Testis (tissue), 3 donors: ENCODE results near the gene APOBEC3A. TPM values are rescaled to one million over a fixed set of nuclear protein-coding genes. Genes with fewer than 3 reads are reported as not detected.
"Not testable (repeated sequence)": the region's sequence is repeated elsewhere in the genome, so short reads cannot be mapped to it uniquely, and the experiment has no call there.

Experiments used
- DNase-seq: peaks from one replicate; pipeline ENCODE4 v3.0.0-alpha.2; 2019
- H3K27ac ChIP-seq, 2 donors: fragments of 200-600 bp; sonication (generic); one replicate each; pipeline ENCODE4 v1.5.1; 2019
- H3K27me3 ChIP-seq: fragments of 200-600 bp; sonication (generic); one replicate; pipeline ENCODE4 v1.5.1; 2019
- H3K36me3 ChIP-seq: fragments of 200-600 bp; sonication (generic); one replicate; pipeline ENCODE4 v1.5.1; 2017; ENCODE audit warnings: low read depth; ENCODE audit errors: missing control alignments
- H3K4me1 ChIP-seq: fragments of 200-600 bp; sonication (generic); one replicate; pipeline ENCODE4 v1.5.1; 2019
- H3K4me3 ChIP-seq, 2 donors: fragments of 200-600 bp; sonication (generic); one replicate each; pipeline ENCODE4 v1.5.1; 2017 to 2019
- H3K9me3 ChIP-seq: fragments of 200-600 bp; sonication (generic); one replicate; pipeline ENCODE4 v1.5.1; 2017
- POLR2A ChIP-seq: fragments of 450-650 bp; IDR thresholded peaks from one replicate; pipeline ENCODE4 v1.6.1; 2017; ENCODE audit warnings: antibody characterized with exemption, mild to moderate bottlenecking, moderate library complexity
- WGBS, 2 donors: methylation state at CpG; one replicate each; pipeline ENCODE4 v1.1.5; 2018; 5-methylcytosine and 5-hydroxymethylcytosine counted together
- intact Hi-C: fragments of 100-400 bp; cut with DNase I; formaldehyde crosslinking; loops from one replicate; pipeline ENCODE4 v1.15.1; 2023; ENCODE audit warnings: low total_unique reads
- polyA plus RNA-seq: library from polyadenylated mRNA; stranded (reverse); fragments of 350-450 nt; fragmentation: Illumina TruSeq; extraction: RNeasy Lipid Tissue Mini Kit (QIAGEN cat#74804); gene quantifications from one replicate; pipeline ENCODE4 v1.2.3, GENCODE V29; 2014; ENCODE audit warnings: low read depth, low replicate concordance; ENCODE audit not compliant: insufficient read depth
- total RNA-seq, 2 donors: library from RNA; depleted of rRNA; stranded (reverse); fragments of >200 nt; gene quantifications; one replicate each; pipeline ENCODE4 v1.2.3, GENCODE V29; 2016
- TF ChIP-seq, protein P1 (sequence below), 3 experiments: fragments of 450-650 bp in 2 of 3; fragments of 200-600 bp in 1 of 3; sonication (generic) in 1 of 3; IDR thresholded peaks; one replicate each; pipeline ENCODE4 v1.5.1; 2016 to 2019; ENCODE audit warnings: antibody characterized with exemption in 3 of 3, mild to moderate bottlenecking in 2 of 3, moderate library complexity in 1 of 3

The APOBEC3A gene
- total and polyA plus RNA-seq, 3 donors from 2014 or later, result 0.50 to 1.1 TPM; not detected in 1

DNA sequence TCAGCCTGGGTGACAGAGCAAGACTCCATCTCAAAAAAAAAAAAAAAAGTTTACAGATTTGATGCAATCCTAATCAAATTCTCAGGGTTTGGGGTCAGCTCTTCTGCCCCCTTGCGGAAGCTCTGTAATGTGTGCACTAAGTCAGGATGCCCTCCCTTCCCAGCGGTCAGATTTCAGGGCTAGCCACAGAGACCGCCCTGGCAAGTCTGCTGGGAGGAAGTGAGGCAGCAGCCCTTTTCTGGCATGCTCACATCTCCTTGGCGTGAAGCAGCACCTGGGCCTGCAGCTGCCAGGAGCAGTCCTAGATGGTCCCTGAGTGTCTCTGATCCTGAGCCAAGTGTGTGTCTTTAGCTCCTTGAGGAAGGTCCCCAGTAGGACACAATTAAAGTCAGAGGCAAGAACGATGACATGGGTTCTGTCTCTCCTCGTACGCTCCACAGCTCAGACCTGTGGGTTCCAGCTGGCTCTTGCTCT is 45.8 kb downstream of the APOBEC3A start:
- no peaks in the 10 kb centered on the region for H3K36me3 ChIP-seq
- intact Hi-C loops, result loop anchor here (10.0 kb wide), 2 partner anchors 122 to 138 kb away; no protein-coding TSS in a partner anchor
- no peak overlapping the region for H3K27ac ChIP-seq
- H3K27me3 ChIP-seq, result no peaks in the 10 kb centered on the region
- peak; percentile 84 for DNase-seq
- H3K9me3 ChIP-seq, result no peaks in the 10 kb centered on the region
- H3K4me3 ChIP-seq, result no peak overlapping the region
- TF ChIP-seq, protein P1, sequence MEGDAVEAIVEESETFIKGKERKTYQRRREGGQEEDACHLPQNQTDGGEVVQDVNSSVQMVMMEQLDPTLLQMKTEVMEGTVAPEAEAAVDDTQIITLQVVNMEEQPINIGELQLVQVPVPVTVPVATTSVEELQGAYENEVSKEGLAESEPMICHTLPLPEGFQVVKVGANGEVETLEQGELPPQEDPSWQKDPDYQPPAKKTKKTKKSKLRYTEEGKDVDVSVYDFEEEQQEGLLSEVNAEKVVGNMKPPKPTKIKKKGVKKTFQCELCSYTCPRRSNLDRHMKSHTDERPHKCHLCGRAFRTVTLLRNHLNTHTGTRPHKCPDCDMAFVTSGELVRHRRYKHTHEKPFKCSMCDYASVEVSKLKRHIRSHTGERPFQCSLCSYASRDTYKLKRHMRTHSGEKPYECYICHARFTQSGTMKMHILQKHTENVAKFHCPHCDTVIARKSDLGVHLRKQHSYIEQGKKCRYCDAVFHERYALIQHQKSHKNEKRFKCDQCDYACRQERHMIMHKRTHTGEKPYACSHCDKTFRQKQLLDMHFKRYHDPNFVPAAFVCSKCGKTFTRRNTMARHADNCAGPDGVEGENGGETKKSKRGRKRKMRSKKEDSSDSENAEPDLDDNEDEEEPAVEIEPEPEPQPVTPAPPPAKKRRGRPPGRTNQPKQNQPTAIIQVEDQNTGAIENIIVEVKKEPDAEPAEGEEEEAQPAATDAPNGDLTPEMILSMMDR (IDR thresholded peaks at IDR 0.05), result peak; percentile 55 to 69 (median 68)
- TF ChIP-seq POLR2A, result no peak
- H3K4me1 ChIP-seq, result peaks cover 7% of the 10 kb centered on the region
- 36 to 39% methylated on average over 5 to 7 of the region's 7 CpGs for WGBS, 2 donors

DNA sequence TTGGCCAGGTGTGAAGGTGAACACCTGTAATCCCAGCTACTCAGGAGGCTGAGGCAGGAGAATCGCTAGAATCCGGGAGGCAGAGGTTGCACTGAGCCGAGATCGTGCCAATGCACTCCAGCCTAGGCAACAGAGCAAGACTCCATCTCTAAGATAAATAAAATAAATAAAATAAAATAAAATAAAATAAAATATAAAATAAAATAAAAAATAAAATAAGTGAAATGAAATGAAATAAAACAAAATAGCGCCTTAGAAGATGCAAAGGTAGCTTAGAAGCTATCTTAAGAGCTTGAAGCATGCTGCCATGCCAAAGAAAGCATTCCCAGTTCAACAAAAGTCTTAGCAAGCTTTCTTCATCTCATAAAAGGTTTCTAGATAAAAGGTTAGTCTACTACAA is 49.8 kb downstream of the APOBEC3A start:
- Histone ChIP-seq H3K4me3 (no peak overlapping the region), H3K9me3 (no peaks in the 10 kb centered on the region), H3K27ac (no peak overlapping the region), H3K27me3 (no peaks in the 10 kb centered on the region), H3K36me3 (no peaks in the 10 kb centered on the region), H3K4me1 (peaks cover 10% of the 10 kb centered on the region)
- WGBS, 2 donors, result 97 to 98% methylated on average over 5 of the region's 5 CpGs
- intact Hi-C loops, result loop anchor here (10.0 kb wide), 2 partner anchors 118 to 142 kb away; no protein-coding TSS in a partner anchor
- no peak for TF ChIP-seq POLR2A
- TF ChIP-seq, protein P1 (IDR thresholded peaks at IDR 0.05), result no peak
- no peak for DNase-seq

DNA sequence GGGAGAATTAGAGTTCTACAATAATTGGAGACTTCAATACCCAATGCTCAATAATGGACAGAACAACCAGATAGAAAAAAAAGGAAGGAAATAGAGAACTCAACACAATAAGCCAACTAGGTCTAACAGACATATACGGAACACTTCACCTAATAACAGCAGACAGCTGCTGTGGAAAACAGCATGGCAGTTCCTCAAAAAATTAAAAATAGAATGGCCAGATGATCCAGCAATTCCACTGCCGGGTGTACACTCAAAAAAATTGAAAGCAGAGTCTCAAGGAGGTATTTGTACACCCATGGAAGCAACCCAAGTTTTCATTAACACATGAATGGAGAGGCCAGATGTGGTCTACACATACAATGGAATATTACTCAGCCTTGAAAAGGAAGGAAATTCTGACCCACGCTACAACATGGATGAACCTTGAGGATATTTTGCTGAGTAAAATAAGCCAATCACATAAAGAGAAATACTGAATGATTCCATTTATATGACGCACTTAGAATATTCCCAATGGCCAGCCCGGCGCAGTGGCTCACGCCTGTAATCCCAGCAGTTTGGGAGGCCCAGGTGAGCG is 51.0 kb downstream of the APOBEC3A start:
- not testable (repeated sequence) for H3K9me3 ChIP-seq, H3K36me3 ChIP-seq, DNase-seq, H3K27ac ChIP-seq, H3K27me3 ChIP-seq, H3K4me3 ChIP-seq
- peaks cover 15% of the 10 kb centered on the region for H3K4me1 ChIP-seq
- WGBS, 2 donors, result 86 to 87% methylated on average over 8 of the region's 8 CpGs
- intact Hi-C loops, result loop anchor here (10.0 kb wide), 2 partner anchors 116 to 144 kb away; no protein-coding TSS in a partner anchor

DNA sequence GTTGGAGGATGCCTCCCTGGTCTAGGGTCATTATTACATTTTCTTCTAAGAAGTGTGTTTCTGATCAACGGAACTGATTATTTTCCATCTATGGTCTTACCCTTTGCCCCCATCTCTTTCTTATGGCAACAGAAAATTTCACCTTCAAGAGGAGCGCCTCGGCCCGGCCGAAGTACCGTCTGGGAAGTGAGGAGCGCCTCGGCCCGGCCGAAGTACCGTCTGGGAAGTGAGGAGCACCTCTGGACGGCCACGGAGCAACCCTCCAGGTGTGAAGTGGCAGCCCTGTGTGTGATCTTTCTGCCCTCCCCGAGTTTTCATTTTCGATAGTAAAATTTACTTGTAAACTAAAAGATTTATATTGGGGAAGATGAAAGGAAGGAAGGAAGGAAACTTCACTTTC is 53.5 kb downstream of the APOBEC3A start:
- no peak for DNase-seq
- Histone ChIP-seq H3K27ac (no peak overlapping the region), H3K4me1 (peaks cover 28% of the 10 kb centered on the region), H3K27me3 (no peaks in the 10 kb centered on the region), H3K4me3 (no peak overlapping the region), H3K9me3 (no peaks in the 10 kb centered on the region), H3K36me3 (no peaks in the 10 kb centered on the region)
- WGBS, 2 donors, result 81% methylated on average over 15 of the region's 15 CpGs
- TF ChIP-seq, protein P1 (IDR thresholded peaks at IDR 0.05), result no peak
- no peak for TF ChIP-seq POLR2A
- intact Hi-C loops, result no loop called here

Other genes starting within 250 kb of the APOBEC3A start
- gene SUN2, start 201.6 kb upstream of the APOBEC3A start, total RNA-seq, result 100 to 1,000 TPM; 295 to 331 TPM
- 90.8 TPM for gene SUN2, start 201.6 kb upstream of the APOBEC3A start, polyA plus RNA-seq
- gene DNAL4, start 163.5 kb upstream of the APOBEC3A start, total RNA-seq, result 10 to 100 TPM; 54.4 to 76.8 TPM
- 107 TPM for gene DNAL4, start 163.5 kb upstream of the APOBEC3A start, polyA plus RNA-seq
- 10 to 100 TPM; 12.6 to 14.1 TPM for gene NPTXR, start 113.6 kb upstream of the APOBEC3A start, total RNA-seq
- gene NPTXR, start 113.6 kb upstream of the APOBEC3A start, polyA plus RNA-seq, result 3.9 TPM
- gene CBX6, start 85.4 kb upstream of the APOBEC3A start, total RNA-seq, result 10 to 100 TPM; 30.1 to 33.1 TPM
- gene CBX6, start 85.4 kb upstream of the APOBEC3A start, polyA plus RNA-seq, result 18.7 TPM
- gene APOBEC3B, start 24.7 kb downstream of the APOBEC3A start, total RNA-seq, result 1 to 10 TPM; 1.4 to 2.0 TPM
- gene APOBEC3B, start 24.7 kb downstream of the APOBEC3A start, polyA plus RNA-seq, result 0.69 TPM
- 10 to 100 TPM; 58.4 to 61.3 TPM for gene APOBEC3C, start 56.6 kb downstream of the APOBEC3A start, total RNA-seq
- gene APOBEC3C, start 56.6 kb downstream of the APOBEC3A start, polyA plus RNA-seq, result 76.6 TPM
- gene APOBEC3D, start 63.5 kb downstream of the APOBEC3A start, total RNA-seq, result 1 to 10 TPM; 6.2 to 6.4 TPM
- gene APOBEC3D, start 63.5 kb downstream of the APOBEC3A start, polyA plus RNA-seq, result 3.7 TPM
- 10 to 100 TPM; 26.8 to 30.5 TPM for gene APOBEC3F, start 83.3 kb downstream of the APOBEC3A start, total RNA-seq
- gene APOBEC3F, start 83.3 kb downstream of the APOBEC3A start, polyA plus RNA-seq, result 19.0 TPM
- gene APOBEC3G, start 119.7 kb downstream of the APOBEC3A start, total RNA-seq, result 10 to 100 TPM; 68.3 to 73.8 TPM
- gene APOBEC3G, start 119.7 kb downstream of the APOBEC3A start, polyA plus RNA-seq, result 56.4 TPM
- gene APOBEC3H, start 139.6 kb downstream of the APOBEC3A start, total RNA-seq, result 1 to 10 TPM; 3.5 to 5.2 TPM
- 3.6 TPM for gene APOBEC3H, start 139.6 kb downstream of the APOBEC3A start, polyA plus RNA-seq
- 10 to 100 TPM; 51.3 to 62.8 TPM for gene CBX7, start 195.1 kb downstream of the APOBEC3A start, total RNA-seq
- gene CBX7, start 195.1 kb downstream of the APOBEC3A start, polyA plus RNA-seq, result 25.7 TPM